DND-41 (cell line): Measurements from ENCODE around the gene ATF7IP.

Experiments used
- ATAC-seq: fragments of 200-7000 bp; cut with Tn5 transposase; 3 replicates; pipeline ENCODE4 v1.9.1; 2021; ENCODE audit warnings: low read depth; ENCODE audit not compliant: insufficient read depth
- DNase-seq: peaks from one replicate; pipeline ENCODE4 v3.0.0-alpha.2; 2020
- H2AFZ ChIP-seq: 2 replicates; pipeline ENCODE4 v1.6.0; 2012; ENCODE audit warnings: low read depth, low read length
- H3K27ac ChIP-seq: 2 replicates; pipeline ENCODE4 v1.5.1; 2012; ENCODE audit warnings: low read length, inconsistent platforms
- H3K27me3 ChIP-seq: fragments of 200-600 bp; sonication (generic); 2 replicates; pipeline ENCODE4 v1.6.0; 2012; ENCODE audit warnings: low read length, mild to moderate bottlenecking, inconsistent platforms; ENCODE audit not compliant: insufficient read depth, poor library complexity
- H3K36me3 ChIP-seq: 2 replicates; pipeline ENCODE4 v1.5.1; 2012; ENCODE audit warnings: low read length, inconsistent platforms; ENCODE audit not compliant: insufficient read depth
- H3K4me1 ChIP-seq: 2 replicates; pipeline ENCODE4 v1.5.1; 2012; ENCODE audit warnings: mild to moderate bottlenecking, low read length; ENCODE audit not compliant: insufficient read depth
- H3K4me2 ChIP-seq: 2 replicates; pipeline ENCODE4 v1.6.0; 2012; ENCODE audit warnings: mild to moderate bottlenecking, moderate library complexity, low read length, inconsistent platforms; ENCODE audit not compliant: insufficient read depth
- H3K4me3 ChIP-seq, 2 experiments: fragments of 200-600 bp in 1 of 2; shearing (Covaris generic) in 1 of 2; 2 replicates each; pipeline ENCODE4 v1.5.1; 2012 to 2016; ENCODE audit warnings: inconsistent platforms in 2 of 2, low read length in 2 of 2, mild to moderate bottlenecking in 2 of 2, low read depth in 1 of 2, moderate library complexity in 1 of 2
- H3K79me2 ChIP-seq: 2 replicates; pipeline ENCODE4 v1.6.0; 2012; ENCODE audit warnings: low read length, inconsistent platforms; ENCODE audit not compliant: insufficient read depth
- H3K9ac ChIP-seq: 2 replicates; pipeline ENCODE4 v1.6.0; 2012; ENCODE audit warnings: low read depth, mild to moderate bottlenecking, inconsistent platforms, low read length, moderate library complexity
- H3K9me3 ChIP-seq: 2 replicates; pipeline ENCODE4 v1.5.1; 2012; ENCODE audit warnings: low read length, moderate library complexity, mild to moderate bottlenecking, inconsistent platforms; ENCODE audit not compliant: insufficient read depth, severe bottlenecking
- H4K20me1 ChIP-seq: 2 replicates; pipeline ENCODE4 v1.6.0; 2012; ENCODE audit warnings: low read length; ENCODE audit not compliant: insufficient read depth
- CTCF ChIP-seq: IDR thresholded peaks from 2 replicates; pipeline ENCODE4 v1.5.1; 2012; ENCODE audit warnings: borderline replicate concordance, low read length, moderate library complexity, mild to moderate bottlenecking; ENCODE audit not compliant: poor library complexity, severe bottlenecking; ENCODE audit errors: extremely low read depth
- EZH2 ChIP-seq: IDR thresholded peaks from 3 replicates; pipeline ENCODE4 v1.6.1; 2012; ENCODE audit warnings: borderline replicate concordance, low read depth, mild to moderate bottlenecking, moderate library complexity, low read length, inconsistent platforms; ENCODE audit not compliant: severe bottlenecking

The ATF7IP gene

DNA sequence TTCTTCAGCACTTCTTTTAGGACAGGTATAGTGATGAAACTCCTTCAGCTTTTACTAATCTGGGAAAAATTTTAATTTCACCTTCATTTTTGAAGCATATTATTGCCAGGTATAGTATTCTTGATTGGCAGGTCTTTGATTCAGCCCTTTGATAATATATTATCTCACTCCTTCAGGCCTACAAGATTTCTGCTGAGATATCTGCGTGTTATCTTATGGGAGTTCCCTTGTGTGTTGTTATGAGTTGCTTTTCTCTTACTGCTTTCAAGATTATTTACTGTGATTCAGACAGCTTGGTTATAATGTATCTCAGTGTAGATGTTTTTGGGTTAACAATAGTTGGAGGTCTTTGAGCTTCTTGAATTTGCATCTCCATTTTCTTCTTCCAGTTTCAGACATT is 87.4 kb downstream of the ATF7IP start:
- Histone ChIP-seq H3K36me3 (peaks cover 58% of the 10 kb centered on the region), H4K20me1 (no peaks in the 10 kb centered on the region), H3K4me3 (no peak overlapping the region), H3K27me3 (no peaks in the 10 kb centered on the region), H3K4me1 (no peaks in the 10 kb centered on the region), H3K4me2 (no peak overlapping the region), H2AFZ (no peak overlapping the region), H3K9ac (no peak overlapping the region), H3K27ac (no peak overlapping the region), H3K9me3 (no peaks in the 10 kb centered on the region), H3K79me2 (peaks cover 18% of the 10 kb centered on the region)
- DNase-seq (no peak), ATAC-seq (no peak)
- TF ChIP-seq CTCF: no peak
- no peak for TF ChIP-seq EZH2

GRCh38 chr12:14454098-14454907 is 88.8 kb downstream of the ATF7IP start:
- peak; percentile 78 for ATAC-seq
- Histone ChIP-seq H3K36me3 (peaks cover 60% of the 10 kb centered on the region), H3K4me2 (no peak overlapping the region), H3K9ac (no peak overlapping the region), H3K4me3 (no peak overlapping the region), H3K4me1 (no peaks in the 10 kb centered on the region), H2AFZ (no peak overlapping the region), H3K27me3 (no peaks in the 10 kb centered on the region), H3K9me3 (no peaks in the 10 kb centered on the region), H3K27ac (no peak overlapping the region), H4K20me1 (no peaks in the 10 kb centered on the region), H3K79me2 (peaks cover 17% of the 10 kb centered on the region)
- TF ChIP-seq CTCF: peak; percentile 64
- no peak for TF ChIP-seq EZH2
- DNase-seq: peak; percentile 32

GRCh38 chr12:14460212-14460841 is 94.8 kb downstream of the ATF7IP start:
- H3K9ac ChIP-seq: no peak overlapping the region
- H3K4me2 ChIP-seq: no peak overlapping the region
- no peaks in the 10 kb centered on the region for H3K27me3 ChIP-seq
- no peaks in the 10 kb centered on the region for H3K79me2 ChIP-seq
- H3K4me1 ChIP-seq: no peaks in the 10 kb centered on the region
- DNase-seq (no peak), ATAC-seq (no peak)
- H3K4me3 ChIP-seq: no peak overlapping the region
- no peaks in the 10 kb centered on the region for H4K20me1 ChIP-seq
- H2AFZ ChIP-seq: no peak overlapping the region
- peaks cover 53% of the 10 kb centered on the region for H3K36me3 ChIP-seq
- H3K9me3 ChIP-seq: no peaks in the 10 kb centered on the region
- TF ChIP-seq EZH2: no peak
- no peak for TF ChIP-seq CTCF
- H3K27ac ChIP-seq: no peak overlapping the region
